Neural progenitor cell (in vitro differentiated cells): ENCODE results near the gene RGS6.

ENCODE experiments used
- EZH2 ChIP-seq: fragments of 200-600 bp; sonication (generic); IDR thresholded peaks from 2 replicates; pipeline ENCODE4 v1.6.1; 2017; ENCODE audit warnings: antibody characterized with exemption, mild to moderate bottlenecking, moderate library complexity
- TF ChIP-seq, protein P1 (sequence below): fragments of 200-600 bp; sonication (generic); IDR thresholded peaks from 2 replicates; pipeline ENCODE4 v1.5.1; 2017; ENCODE audit warnings: antibody characterized with exemption, mild to moderate bottlenecking

DNA sequence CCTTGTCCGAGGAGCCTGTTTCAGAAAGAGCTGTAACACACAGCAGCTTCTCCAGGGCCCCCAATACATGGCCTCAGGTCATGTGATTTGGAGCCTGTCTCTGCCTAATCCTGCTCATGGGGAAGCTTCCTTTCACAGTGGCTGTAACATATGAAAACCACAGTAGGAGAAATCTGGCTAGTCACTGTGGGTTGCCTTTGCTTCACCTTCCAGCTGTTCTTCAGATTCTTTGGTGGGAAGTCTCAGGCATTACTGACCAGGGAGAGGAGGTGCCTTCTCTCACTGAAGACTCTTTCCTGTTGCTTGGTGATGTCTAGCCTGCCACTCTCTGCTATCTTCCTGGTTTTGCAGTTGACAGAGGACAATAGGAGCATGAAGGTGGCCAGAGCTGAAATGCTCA, 611.1 kb downstream of the RGS6 start:
- TF ChIP-seq, protein P1, sequence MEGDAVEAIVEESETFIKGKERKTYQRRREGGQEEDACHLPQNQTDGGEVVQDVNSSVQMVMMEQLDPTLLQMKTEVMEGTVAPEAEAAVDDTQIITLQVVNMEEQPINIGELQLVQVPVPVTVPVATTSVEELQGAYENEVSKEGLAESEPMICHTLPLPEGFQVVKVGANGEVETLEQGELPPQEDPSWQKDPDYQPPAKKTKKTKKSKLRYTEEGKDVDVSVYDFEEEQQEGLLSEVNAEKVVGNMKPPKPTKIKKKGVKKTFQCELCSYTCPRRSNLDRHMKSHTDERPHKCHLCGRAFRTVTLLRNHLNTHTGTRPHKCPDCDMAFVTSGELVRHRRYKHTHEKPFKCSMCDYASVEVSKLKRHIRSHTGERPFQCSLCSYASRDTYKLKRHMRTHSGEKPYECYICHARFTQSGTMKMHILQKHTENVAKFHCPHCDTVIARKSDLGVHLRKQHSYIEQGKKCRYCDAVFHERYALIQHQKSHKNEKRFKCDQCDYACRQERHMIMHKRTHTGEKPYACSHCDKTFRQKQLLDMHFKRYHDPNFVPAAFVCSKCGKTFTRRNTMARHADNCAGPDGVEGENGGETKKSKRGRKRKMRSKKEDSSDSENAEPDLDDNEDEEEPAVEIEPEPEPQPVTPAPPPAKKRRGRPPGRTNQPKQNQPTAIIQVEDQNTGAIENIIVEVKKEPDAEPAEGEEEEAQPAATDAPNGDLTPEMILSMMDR, result no peak
- no peak for TF ChIP-seq EZH2
